HG02840 (cell line): ENCODE results near the gene NRXN3.

Experiments
- ATAC-seq: cut with Tn5 transposase; IDR thresholded peaks from one replicate; pipeline ENCODE4 v1.9.1; 2021; ENCODE audit warnings: mild to moderate bottlenecking, moderate library complexity, moderate number of reproducible peaks; ENCODE audit not compliant: unreplicated experiment, low FRiP score

The NRXN3 gene

GRCh38 chr14:78172428-78172827 is 2.3 kb downstream of the NRXN3 start:
- ATAC-seq: no peak

- no peak for ATAC-seq
Measured at GRCh38 chr14:78173346-78174035, 3.3 kb downstream of the NRXN3 start.

- ATAC-seq: no peak
Measured at GRCh38 chr14:78175412-78175811, 5.2 kb downstream of the NRXN3 start.

- no peak for ATAC-seq
Measured at GRCh38 chr14:78178071-78178470, 7.9 kb downstream of the NRXN3 start.

GRCh38 chr14:78178971-78179370 is 8.8 kb downstream of the NRXN3 start:
- ATAC-seq: no peak

- no peak for ATAC-seq
Measured at GRCh38 chr14:78181270-78181669, 11.1 kb downstream of the NRXN3 start.

GRCh38 chr14:78182722-78183121 is 12.5 kb downstream of the NRXN3 start:
- ATAC-seq: no peak

GRCh38 chr14:78184157-78184556 is 14.0 kb downstream of the NRXN3 start:
- no peak for ATAC-seq

- ATAC-seq: no peak
Measured at GRCh38 chr14:78186277-78186676, 16.1 kb downstream of the NRXN3 start.

- no peak for ATAC-seq
Measured at GRCh38 chr14:78188882-78189281, 18.7 kb downstream of the NRXN3 start.

- ATAC-seq: no peak
Measured at GRCh38 chr14:78195431-78195830, 25.3 kb downstream of the NRXN3 start.

- no peak for ATAC-seq
Measured at GRCh38 chr14:78196323-78196722, 26.1 kb downstream of the NRXN3 start.

- ATAC-seq: no peak
Measured at GRCh38 chr14:78197051-78197450, 26.9 kb downstream of the NRXN3 start.

GRCh38 chr14:78202163-78202562 is 32.0 kb downstream of the NRXN3 start:
- ATAC-seq: no peak

- no peak for ATAC-seq
Measured at GRCh38 chr14:78202976-78203375, 32.8 kb downstream of the NRXN3 start.

- ATAC-seq: no peak
Measured at GRCh38 chr14:78207414-78207813, 37.2 kb downstream of the NRXN3 start.

GRCh38 chr14:78220273-78220672 is 50.1 kb downstream of the NRXN3 start:
- ATAC-seq: no peak

- ATAC-seq: no peak
Measured at GRCh38 chr14:78222746-78223145, 52.6 kb downstream of the NRXN3 start.

GRCh38 chr14:78227248-78228077 is 57.3 kb downstream of the NRXN3 start:
- no peak for ATAC-seq

GRCh38 chr14:78228702-78229327 is 58.6 kb downstream of the NRXN3 start:
- ATAC-seq: no peak

GRCh38 chr14:78232231-78233000 is 62.2 kb downstream of the NRXN3 start:
- no peak for ATAC-seq
